NB4 (cell line): ENCODE results near the gene ADCK1.

Experiments
- DNase-seq: peaks from one replicate; pipeline ENCODE4 v3.0.0; 2010; ENCODE audit warnings: low read depth
- H3K4me3 ChIP-seq: one replicate; pipeline ENCODE4 v1.5.1; 2011; ENCODE audit warnings: mild to moderate bottlenecking, low read depth, low read length, moderate library complexity
- CTCF ChIP-seq: IDR thresholded peaks from one replicate; pipeline ENCODE4 v1.5.1; 2012; ENCODE audit warnings: low read depth, low read length
- MAX ChIP-seq: IDR thresholded peaks from 2 replicates; pipeline ENCODE4 v1.6.1; 2011; ENCODE audit warnings: low read depth, low read length
- MYC ChIP-seq: IDR thresholded peaks from 2 replicates; pipeline ENCODE4 v1.6.1; 2011; ENCODE audit warnings: low read depth, low read length
- POLR2A ChIP-seq: IDR thresholded peaks from 2 replicates; pipeline ENCODE4 v1.6.1; 2011; ENCODE audit warnings: mild to moderate bottlenecking; ENCODE audit not compliant: insufficient read length; ENCODE audit errors: extremely low read depth

Gene ADCK1

GRCh38 chr14:77822741-77823140, 22.8 kb downstream of the ADCK1 start:
- DNase-seq, result no peak
- TF ChIP-seq CTCF, result no peak
- no peak for TF ChIP-seq POLR2A
- TF ChIP-seq MYC, result no peak
- no peak for TF ChIP-seq MAX
- no peak overlapping the region for H3K4me3 ChIP-seq

GRCh38 chr14:77823378-77823777, 23.5 kb downstream of the ADCK1 start:
- TF ChIP-seq MAX (no peak), POLR2A (no peak), CTCF (no peak), MYC (no peak)
- DNase-seq, result no peak
- H3K4me3 ChIP-seq, result no peak overlapping the region

GRCh38 chr14:77825895-77826519, 26.1 kb downstream of the ADCK1 start:
- DNase-seq, result no peak
- TF ChIP-seq POLR2A, result no peak
- TF ChIP-seq CTCF, result no peak
- no peak overlapping the region for H3K4me3 ChIP-seq

- H3K4me3 ChIP-seq, result no peak overlapping the region
- no peak for DNase-seq
- no peak for TF ChIP-seq MYC
- TF ChIP-seq CTCF, result no peak
- TF ChIP-seq POLR2A, result no peak
- no peak for TF ChIP-seq MAX
Measured at GRCh38 chr14:77830692-77831091, 30.8 kb downstream of the ADCK1 start.

- H3K4me3 ChIP-seq, result no peak overlapping the region
- TF ChIP-seq POLR2A (no peak), MYC (no peak), MAX (no peak), CTCF (no peak)
- DNase-seq, result no peak
Measured at GRCh38 chr14:77832297-77832696, 32.4 kb downstream of the ADCK1 start.

- no peak for DNase-seq
- TF ChIP-seq CTCF, result no peak
- no peak for TF ChIP-seq POLR2A
- no peak for TF ChIP-seq MAX
- H3K4me3 ChIP-seq, result no peak overlapping the region
Measured at GRCh38 chr14:77837926-77838325, 38.0 kb downstream of the ADCK1 start.
